HG03354 (cell line): Measurements from ENCODE around the gene EPSTI1.

Experiments used
- ATAC-seq: cut with Tn5 transposase; IDR thresholded peaks from one replicate; pipeline ENCODE4 v1.9.1; 2021; ENCODE audit warnings: mild to moderate bottlenecking; ENCODE audit not compliant: unreplicated experiment, poor library complexity, severe bottlenecking

The EPSTI1 gene

GRCh38 chr13:42907745-42908144, 84.3 kb downstream of the EPSTI1 start:
- no peak for ATAC-seq

GRCh38 chr13:42906257-42906656, 85.8 kb downstream of the EPSTI1 start:
- ATAC-seq, result no peak

DNA sequence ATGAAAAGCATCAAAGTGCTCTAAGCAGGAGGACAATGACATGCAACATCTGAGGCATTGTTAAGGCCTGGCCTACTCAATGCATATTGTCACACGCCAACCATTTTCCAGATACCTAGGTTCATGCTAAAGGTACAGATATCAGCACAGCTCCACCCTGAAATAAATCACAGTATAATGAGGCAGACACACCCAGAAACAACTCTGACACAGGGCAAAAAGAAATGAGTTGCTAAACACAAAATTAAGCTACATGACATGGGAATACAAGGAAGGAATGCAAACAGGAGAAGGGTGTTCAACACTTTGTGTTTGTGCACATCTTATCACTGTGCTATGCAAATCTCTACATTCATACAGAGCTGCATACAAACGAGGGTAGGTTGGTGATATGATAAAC, 86.5 kb downstream of the EPSTI1 start:
- no peak for ATAC-seq

- ATAC-seq, result no peak
Measured at GRCh38 chr13:42899266-42899665, 92.8 kb downstream of the EPSTI1 start.

DNA sequence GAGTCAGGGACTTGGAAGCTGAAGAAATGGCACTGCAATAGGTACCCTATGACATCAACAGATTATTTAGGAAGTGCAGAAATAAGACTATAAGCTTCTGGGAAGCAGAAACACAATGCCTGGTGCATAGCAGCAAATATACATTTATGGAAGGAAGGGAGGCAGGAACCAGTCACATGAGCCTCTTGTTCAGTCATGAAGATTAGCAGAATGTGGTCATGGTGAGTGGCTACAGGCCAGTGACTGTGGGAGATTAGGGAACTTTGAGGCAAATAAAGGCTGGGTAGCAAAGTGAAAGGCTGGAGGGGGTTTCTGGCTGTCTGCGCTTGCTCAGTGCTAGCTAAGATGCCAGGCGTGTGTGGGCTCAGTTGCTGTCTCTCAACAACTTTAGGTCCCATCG, 96.3 kb downstream of the EPSTI1 start:
- no peak for ATAC-seq

DNA sequence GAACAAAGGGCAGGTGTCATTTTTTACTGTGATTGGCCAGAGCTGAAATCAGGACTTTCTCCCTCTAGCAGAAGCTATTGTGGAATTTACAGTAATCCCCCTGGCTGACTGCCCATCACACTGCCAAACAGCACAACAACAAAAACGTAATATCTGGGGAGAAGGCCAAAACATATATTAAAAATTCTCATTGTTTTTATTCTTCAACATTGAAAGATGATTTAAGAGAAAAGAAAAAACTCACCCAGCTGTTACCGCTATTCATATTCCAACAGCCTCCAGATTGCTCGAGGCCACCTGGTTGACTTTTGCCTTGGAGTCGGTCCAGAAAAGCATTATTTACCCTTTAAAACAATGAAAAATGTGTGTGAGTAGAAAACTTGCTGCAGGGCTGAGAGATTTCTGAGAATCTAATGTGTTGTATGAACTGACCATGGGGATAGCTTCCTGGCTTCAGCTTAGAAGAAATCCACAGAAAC, 97.2 kb downstream of the EPSTI1 start:
- ATAC-seq, result no peak

- no peak for ATAC-seq
Measured at GRCh38 chr13:42893214-42893671, 98.8 kb downstream of the EPSTI1 start.

- ATAC-seq, result no peak
Measured at GRCh38 chr13:42892760-42893159, 99.3 kb downstream of the EPSTI1 start.

GRCh38 chr13:42891591-42891990, 100.5 kb downstream of the EPSTI1 start:
- no peak for ATAC-seq

DNA sequence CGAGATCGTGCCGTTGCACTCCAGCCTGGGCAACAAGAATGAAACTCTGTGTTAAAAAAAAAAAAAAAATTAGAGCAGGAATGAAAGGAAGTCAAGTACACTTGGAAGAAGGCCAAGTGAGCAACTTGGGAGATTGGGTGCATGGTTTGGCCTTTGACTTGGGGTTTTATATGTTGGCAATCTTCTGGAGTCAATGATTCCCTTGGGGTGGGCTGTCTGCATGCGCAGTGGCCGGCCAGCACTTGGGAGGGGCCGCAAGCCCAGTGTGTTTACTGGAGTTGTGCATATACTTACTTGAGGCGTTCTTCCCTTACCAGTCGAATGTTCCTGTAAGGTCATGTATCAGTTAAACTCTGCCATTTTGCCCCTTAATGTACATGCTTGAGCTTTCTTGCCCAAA, 106.7 kb downstream of the EPSTI1 start:
- ATAC-seq, result no peak

GRCh38 chr13:42883771-42884467, 108.1 kb downstream of the EPSTI1 start:
- ATAC-seq, result no peak

- ATAC-seq, result no peak
Measured at GRCh38 chr13:42883142-42883541, 108.9 kb downstream of the EPSTI1 start.

DNA sequence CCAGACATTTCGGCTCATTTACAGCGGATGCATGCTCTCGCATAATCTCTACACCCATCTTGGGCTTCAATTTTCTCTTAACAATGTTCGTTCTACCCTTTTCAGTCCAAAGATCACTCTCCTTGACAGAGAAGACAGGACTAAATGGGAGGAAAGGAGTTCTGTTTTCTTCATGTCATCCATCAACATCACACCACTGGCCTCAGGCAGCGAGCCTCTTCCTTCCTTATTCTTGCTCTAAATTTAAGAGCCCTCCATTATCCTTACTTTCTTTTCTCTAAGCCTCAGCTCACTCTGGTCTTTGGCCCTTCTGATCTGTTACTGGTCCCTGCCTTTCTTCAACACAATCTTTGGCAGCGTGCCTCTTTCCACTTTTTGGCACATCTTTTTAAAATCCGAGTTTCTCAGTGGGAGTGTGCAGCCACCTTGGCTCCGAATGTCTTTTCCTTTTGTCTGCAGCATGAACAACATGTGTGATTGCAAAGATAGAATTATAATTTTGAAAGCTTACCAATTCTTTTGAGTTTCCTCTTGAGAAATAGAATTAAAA, 111.9 kb downstream of the EPSTI1 start:
- ATAC-seq, result no peak

DNA sequence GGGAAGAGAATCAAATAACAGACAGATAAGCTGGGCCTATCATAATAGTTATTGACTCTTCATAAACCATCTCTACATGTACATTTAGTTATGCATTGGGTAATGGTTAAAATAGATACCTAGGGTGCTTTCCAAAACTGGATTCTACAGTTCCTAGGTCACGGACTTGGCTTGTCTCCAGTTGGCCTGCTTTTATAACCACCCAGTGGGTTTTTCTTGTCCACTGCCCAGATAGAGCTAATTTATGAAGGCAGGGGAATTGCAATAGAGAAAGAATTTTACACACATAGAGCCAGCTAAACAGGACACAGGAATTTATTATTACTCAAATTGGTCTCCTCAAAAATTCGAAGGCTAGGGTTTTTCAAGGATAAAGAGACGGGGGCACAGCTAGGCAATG, 113.3 kb downstream of the EPSTI1 start:
- ATAC-seq, result no peak

GRCh38 chr13:42876887-42877545, 115.0 kb downstream of the EPSTI1 start:
- ATAC-seq, result peak; percentile 26

GRCh38 chr13:42876270-42876714, 115.7 kb downstream of the EPSTI1 start:
- ATAC-seq, result peak; percentile 96

DNA sequence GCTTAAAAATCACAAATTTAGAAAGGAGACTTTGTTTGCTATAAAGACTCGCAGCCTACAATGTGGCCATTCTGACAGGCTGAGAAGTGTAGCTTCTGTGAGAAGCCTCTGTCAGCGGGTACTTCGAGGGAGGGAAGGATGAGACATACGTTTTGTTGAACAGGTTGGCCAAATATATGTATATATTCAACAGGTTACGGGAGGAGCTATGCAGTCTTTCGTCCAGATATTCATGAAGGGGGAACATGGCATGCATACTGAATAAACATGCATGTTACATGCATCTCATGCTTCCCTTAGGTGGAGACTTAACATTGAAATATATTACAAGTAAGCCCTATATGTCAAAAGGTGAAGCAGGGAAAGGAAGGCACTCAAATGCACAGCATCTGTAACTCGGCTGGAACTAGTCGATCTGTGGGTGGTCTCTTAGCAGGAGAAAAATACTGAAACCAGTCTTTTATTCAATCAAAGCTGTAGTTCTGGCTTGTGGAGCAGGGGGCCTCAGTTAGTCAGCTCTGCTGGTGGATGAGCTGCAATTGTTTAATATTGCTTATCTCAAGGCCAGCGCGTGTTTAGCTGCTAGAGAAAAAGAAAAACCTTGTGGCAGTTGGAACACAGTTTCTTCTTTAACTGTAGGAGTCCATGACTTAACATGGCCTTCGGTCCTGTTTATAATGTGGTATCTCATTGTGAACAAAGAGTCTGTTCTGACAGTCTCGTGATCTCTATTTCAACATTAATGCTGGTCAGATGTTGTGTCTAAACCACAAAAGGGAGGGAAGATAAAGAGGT, 116.4 kb downstream of the EPSTI1 start:
- peak; percentile 36 for ATAC-seq

- ATAC-seq, result no peak
Measured at GRCh38 chr13:42874221-42874620, 117.8 kb downstream of the EPSTI1 start.

- ATAC-seq, result no peak
Measured at GRCh38 chr13:42873081-42873480, 119.0 kb downstream of the EPSTI1 start.

- no peak for ATAC-seq
Measured at GRCh38 chr13:42867232-42867631, 124.8 kb downstream of the EPSTI1 start.
